SK-N-SH treated with all-trans-retinoic acid at 6 μM for 48 hours (cell line): ENCODE data around the gene AGPAT1.

ENCODE experiments used
- ATAC-seq: fragments of 200-7000 bp; cut with Tn5 transposase; 3 replicates; pipeline ENCODE4 v1.9.1; 2020; ENCODE audit warnings: mild to moderate bottlenecking, moderate library complexity
- ARNTL ChIP-seq: fragments of 450-650 bp; formaldehyde crosslinking; IDR thresholded peaks from 2 replicates; pipeline ENCODE4 v1.5.0; 2020; ENCODE audit warnings: low read depth, mild to moderate bottlenecking, moderate library complexity, borderline replicate concordance
- ESRRG ChIP-seq: fragments of 250-450 bp; sonication (Bioruptor Pico); IDR thresholded peaks from 2 replicates; pipeline ENCODE4 v1.6.1; 2021; ENCODE audit warnings: mild to moderate bottlenecking
- GLIS3 ChIP-seq: fragments of 250-450 bp; sonication (Bioruptor Pico); IDR thresholded peaks from 2 replicates; pipeline ENCODE4 v1.5.0; 2020; ENCODE audit warnings: mild to moderate bottlenecking, moderate library complexity
- ISL1 ChIP-seq: fragments of 250-450 bp; sonication (Bioruptor Pico); IDR thresholded peaks from 2 replicates; pipeline ENCODE4 v2.1.2; 2022; ENCODE audit warnings: mild to moderate bottlenecking, moderate library complexity
- OSR1 ChIP-seq: fragments of 250-450 bp; sonication (Bioruptor Pico); IDR thresholded peaks from 2 replicates; pipeline ENCODE4 v1.8.0; 2022; ENCODE audit warnings: moderate library complexity, mild to moderate bottlenecking, inconsistent platforms
- SNAI2 ChIP-seq: fragments of 250-450 bp; sonication (Bioruptor Pico); IDR thresholded peaks from 2 replicates; pipeline ENCODE4 v1.5.0; 2020; ENCODE audit warnings: mild to moderate bottlenecking, moderate library complexity
- TCF4 ChIP-seq: fragments of 250-450 bp; sonication (Bioruptor Pico); IDR thresholded peaks from 2 replicates; pipeline ENCODE4 v1.8.0; 2021; ENCODE audit warnings: mild to moderate bottlenecking, moderate library complexity, borderline replicate concordance
- TOX ChIP-seq: fragments of 250-450 bp; sonication (Bioruptor Pico); IDR thresholded peaks from 2 replicates; pipeline ENCODE4 v1.8.0; 2021; ENCODE audit warnings: mild to moderate bottlenecking, moderate library complexity, borderline replicate concordance
- ZC3H10 ChIP-seq: fragments of 250-450 bp; sonication (Bioruptor Pico); IDR thresholded peaks from 2 replicates; pipeline ENCODE4 v1.5.1; 2021; ENCODE audit warnings: mild to moderate bottlenecking, moderate library complexity
- ZFP3 ChIP-seq: fragments of 250-450 bp; sonication (Bioruptor Pico); IDR thresholded peaks from 2 replicates; pipeline ENCODE4 v1.5.0; 2020; ENCODE audit warnings: mild to moderate bottlenecking, moderate library complexity
- ZFP30 ChIP-seq: fragments of 450-650 bp; formaldehyde crosslinking; IDR thresholded peaks from 2 replicates; pipeline ENCODE4 v1.5.0; 2022; ENCODE audit warnings: mild to moderate bottlenecking, moderate library complexity
- ZNF565 ChIP-seq: fragments of 450-650 bp; formaldehyde crosslinking; conservative IDR thresholded peaks from 2 replicates; pipeline ENCODE4 v1.5.0; 2020; ENCODE audit warnings: low read depth, mild to moderate bottlenecking, moderate library complexity
- ZNF8 ChIP-seq: fragments of 450-650 bp; formaldehyde crosslinking; IDR thresholded peaks from 2 replicates; pipeline ENCODE4 v1.5.0; 2020; ENCODE audit warnings: mild to moderate bottlenecking, moderate library complexity
- TF ChIP-seq, protein P1 (sequence below): fragments of 250-450 bp; sonication (Bioruptor Pico); IDR thresholded peaks from 2 replicates; pipeline ENCODE4 v1.8.0; 2021; ENCODE audit warnings: low read depth, mild to moderate bottlenecking, moderate library complexity, borderline replicate concordance
- TF ChIP-seq, protein P2 (sequence below): fragments of 250-450 bp; sonication (Bioruptor Pico); IDR thresholded peaks from 2 replicates; pipeline ENCODE4 v1.5.1; 2020; ENCODE audit warnings: low read depth, mild to moderate bottlenecking, moderate library complexity
- TF ChIP-seq, protein P3 (sequence below): fragments of 250-450 bp; sonication (Bioruptor Pico); IDR thresholded peaks from 2 replicates; pipeline ENCODE4 v1.5.0; 2020; ENCODE audit warnings: mild to moderate bottlenecking, moderate library complexity
- TF ChIP-seq, protein P4 (sequence below): fragments of 250-450 bp; sonication (Bioruptor Pico); IDR thresholded peaks from 2 replicates; pipeline ENCODE4 v1.5.1; 2021; ENCODE audit warnings: mild to moderate bottlenecking, moderate library complexity
- TF ChIP-seq, protein P5 (sequence below): fragments of 250-450 bp; sonication (Bioruptor Pico); IDR thresholded peaks from 2 replicates; pipeline ENCODE4 v1.8.0; 2020; ENCODE audit warnings: mild to moderate bottlenecking, moderate library complexity, borderline replicate concordance

Gene AGPAT1

DNA sequence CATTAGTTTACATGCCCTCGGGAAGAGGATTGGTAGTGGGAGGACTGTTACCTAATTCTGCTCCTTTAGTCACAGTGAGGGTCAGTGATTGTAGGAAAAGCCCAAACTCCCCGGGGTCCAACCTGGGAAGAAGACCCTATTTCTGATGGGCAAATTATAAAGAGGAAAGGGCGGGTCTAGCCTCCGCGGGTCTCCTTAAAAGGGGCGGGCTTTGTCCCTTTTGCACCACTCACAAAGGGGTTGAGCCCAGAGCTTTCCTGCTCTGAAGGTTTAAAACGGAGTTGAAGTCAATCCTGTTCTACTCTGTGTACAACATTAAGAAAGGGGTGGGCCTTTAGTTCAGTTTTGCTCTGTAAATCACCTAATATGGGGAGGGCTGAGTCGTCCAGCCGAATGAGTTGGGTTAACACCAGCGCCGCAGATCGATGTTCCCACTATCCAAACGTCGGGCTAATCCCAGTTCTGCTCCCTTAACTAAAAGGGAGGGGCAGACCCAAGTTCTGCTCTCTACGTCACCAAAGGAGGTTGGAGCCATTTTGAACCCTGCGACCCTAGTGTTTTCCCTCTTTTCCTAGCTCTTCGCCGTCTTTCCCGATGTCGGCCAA is 1.4 kb upstream of the AGPAT1 start:
- peak; percentile 46 for ATAC-seq
- TF ChIP-seq, protein P1, sequence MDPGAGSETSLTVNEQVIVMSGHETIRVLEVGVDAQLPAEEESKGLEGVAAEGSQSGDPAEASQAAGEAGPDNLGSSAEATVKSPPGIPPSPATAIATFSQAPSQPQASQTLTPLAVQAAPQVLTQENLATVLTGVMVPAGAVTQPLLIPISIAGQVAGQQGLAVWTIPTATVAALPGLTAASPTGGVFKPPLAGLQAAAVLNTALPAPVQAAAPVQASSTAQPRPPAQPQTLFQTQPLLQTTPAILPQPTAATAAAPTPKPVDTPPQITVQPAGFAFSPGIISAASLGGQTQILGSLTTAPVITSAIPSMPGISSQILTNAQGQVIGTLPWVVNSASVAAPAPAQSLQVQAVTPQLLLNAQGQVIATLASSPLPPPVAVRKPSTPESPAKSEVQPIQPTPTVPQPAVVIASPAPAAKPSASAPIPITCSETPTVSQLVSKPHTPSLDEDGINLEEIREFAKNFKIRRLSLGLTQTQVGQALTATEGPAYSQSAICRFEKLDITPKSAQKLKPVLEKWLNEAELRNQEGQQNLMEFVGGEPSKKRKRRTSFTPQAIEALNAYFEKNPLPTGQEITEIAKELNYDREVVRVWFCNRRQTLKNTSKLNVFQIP (CRISPR knock-in tag): no peak
- TF ChIP-seq SNAI2 (CRISPR knock-in tag) (no peak), ARNTL (no peak), TCF4 (CRISPR knock-in tag) (no peak), ZFP3 (CRISPR knock-in tag) (no peak), ZNF565 (no peak), ZC3H10 (CRISPR knock-in tag) (no peak)
- TF ChIP-seq, protein P2, sequence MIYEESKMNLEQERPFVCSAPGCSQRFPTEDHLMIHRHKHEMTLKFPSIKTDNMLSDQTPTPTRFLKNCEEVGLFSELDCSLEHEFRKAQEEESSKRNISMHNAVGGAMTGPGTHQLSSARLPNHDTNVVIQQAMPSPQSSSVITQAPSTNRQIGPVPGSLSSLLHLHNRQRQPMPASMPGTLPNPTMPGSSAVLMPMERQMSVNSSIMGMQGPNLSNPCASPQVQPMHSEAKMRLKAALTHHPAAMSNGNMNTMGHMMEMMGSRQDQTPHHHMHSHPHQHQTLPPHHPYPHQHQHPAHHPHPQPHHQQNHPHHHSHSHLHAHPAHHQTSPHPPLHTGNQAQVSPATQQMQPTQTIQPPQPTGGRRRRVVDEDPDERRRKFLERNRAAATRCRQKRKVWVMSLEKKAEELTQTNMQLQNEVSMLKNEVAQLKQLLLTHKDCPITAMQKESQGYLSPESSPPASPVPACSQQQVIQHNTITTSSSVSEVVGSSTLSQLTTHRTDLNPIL (CRISPR knock-in tag): no peak
- TF ChIP-seq, protein P3, sequence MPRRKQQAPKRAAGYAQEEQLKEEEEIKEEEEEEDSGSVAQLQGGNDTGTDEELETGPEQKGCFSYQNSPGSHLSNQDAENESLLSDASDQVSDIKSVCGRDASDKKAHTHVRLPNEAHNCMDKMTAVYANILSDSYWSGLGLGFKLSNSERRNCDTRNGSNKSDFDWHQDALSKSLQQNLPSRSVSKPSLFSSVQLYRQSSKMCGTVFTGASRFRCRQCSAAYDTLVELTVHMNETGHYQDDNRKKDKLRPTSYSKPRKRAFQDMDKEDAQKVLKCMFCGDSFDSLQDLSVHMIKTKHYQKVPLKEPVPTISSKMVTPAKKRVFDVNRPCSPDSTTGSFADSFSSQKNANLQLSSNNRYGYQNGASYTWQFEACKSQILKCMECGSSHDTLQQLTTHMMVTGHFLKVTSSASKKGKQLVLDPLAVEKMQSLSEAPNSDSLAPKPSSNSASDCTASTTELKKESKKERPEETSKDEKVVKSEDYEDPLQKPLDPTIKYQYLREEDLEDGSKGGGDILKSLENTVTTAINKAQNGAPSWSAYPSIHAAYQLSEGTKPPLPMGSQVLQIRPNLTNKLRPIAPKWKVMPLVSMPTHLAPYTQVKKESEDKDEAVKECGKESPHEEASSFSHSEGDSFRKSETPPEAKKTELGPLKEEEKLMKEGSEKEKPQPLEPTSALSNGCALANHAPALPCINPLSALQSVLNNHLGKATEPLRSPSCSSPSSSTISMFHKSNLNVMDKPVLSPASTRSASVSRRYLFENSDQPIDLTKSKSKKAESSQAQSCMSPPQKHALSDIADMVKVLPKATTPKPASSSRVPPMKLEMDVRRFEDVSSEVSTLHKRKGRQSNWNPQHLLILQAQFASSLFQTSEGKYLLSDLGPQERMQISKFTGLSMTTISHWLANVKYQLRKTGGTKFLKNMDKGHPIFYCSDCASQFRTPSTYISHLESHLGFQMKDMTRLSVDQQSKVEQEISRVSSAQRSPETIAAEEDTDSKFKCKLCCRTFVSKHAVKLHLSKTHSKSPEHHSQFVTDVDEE (CRISPR knock-in tag): no peak

DNA sequence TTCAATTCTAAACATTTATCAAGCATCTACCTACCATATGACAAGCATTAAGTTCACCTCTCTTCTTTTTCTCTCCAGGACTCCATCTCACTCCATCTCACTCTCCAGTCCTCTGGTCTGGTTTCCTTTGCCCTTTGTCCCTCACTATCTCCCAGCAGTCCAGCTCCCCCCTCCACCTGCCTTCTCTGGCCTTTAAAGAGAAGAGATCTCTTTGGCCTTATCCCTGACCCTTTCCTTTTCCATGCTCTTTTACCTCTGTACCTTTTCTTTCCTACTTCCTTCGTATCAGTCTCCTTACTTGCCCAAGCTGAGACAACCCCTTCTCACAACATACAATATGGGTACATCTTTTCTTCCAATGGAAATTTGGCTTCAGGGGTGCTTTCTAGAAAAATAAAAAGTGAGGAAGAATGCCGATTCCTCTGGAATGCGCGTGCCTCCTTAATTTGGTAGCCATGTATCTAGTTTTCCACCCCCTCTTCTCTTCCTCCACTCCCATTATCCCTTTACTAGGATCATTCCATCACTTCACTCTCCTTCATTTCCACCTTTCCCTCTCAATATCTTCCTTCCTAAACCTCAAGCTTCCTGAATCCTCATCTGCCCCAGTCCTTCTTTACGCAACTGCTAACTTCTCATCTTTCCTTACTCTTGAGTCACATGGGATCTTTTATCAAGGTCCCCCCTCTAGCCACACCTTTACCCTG is 745 bp upstream of the AGPAT1 start:
- ATAC-seq: no peak; the same call in 2 of the 3 replicates
- TF ChIP-seq SNAI2 (CRISPR knock-in tag) (no peak), ISL1 (CRISPR knock-in tag) (no peak), ZC3H10 (CRISPR knock-in tag) (no peak), ZFP30 (CRISPR knock-in tag) (no peak), TCF4 (CRISPR knock-in tag) (no peak), TOX (CRISPR knock-in tag) (no peak), ESRRG (CRISPR knock-in tag) (no peak), GLIS3 (no peak), ARNTL (no peak), OSR1 (CRISPR knock-in tag) (no peak), ZNF8 (CRISPR knock-in tag) (no peak)
- TF ChIP-seq, protein P3 (CRISPR knock-in tag): no peak
- TF ChIP-seq, protein P2 (CRISPR knock-in tag): no peak
- TF ChIP-seq, protein P4, sequence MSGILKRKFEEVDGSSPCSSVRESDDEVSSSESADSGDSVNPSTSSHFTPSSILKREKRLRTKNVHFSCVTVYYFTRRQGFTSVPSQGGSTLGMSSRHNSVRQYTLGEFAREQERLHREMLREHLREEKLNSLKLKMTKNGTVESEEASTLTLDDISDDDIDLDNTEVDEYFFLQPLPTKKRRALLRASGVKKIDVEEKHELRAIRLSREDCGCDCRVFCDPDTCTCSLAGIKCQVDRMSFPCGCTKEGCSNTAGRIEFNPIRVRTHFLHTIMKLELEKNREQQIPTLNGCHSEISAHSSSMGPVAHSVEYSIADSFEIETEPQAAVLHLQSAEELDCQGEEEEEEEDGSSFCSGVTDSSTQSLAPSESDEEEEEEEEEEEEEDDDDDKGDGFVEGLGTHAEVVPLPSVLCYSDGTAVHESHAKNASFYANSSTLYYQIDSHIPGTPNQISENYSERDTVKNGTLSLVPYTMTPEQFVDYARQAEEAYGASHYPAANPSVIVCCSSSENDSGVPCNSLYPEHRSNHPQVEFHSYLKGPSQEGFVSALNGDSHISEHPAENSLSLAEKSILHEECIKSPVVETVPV (CRISPR knock-in tag): no peak
- TF ChIP-seq, protein P5, sequence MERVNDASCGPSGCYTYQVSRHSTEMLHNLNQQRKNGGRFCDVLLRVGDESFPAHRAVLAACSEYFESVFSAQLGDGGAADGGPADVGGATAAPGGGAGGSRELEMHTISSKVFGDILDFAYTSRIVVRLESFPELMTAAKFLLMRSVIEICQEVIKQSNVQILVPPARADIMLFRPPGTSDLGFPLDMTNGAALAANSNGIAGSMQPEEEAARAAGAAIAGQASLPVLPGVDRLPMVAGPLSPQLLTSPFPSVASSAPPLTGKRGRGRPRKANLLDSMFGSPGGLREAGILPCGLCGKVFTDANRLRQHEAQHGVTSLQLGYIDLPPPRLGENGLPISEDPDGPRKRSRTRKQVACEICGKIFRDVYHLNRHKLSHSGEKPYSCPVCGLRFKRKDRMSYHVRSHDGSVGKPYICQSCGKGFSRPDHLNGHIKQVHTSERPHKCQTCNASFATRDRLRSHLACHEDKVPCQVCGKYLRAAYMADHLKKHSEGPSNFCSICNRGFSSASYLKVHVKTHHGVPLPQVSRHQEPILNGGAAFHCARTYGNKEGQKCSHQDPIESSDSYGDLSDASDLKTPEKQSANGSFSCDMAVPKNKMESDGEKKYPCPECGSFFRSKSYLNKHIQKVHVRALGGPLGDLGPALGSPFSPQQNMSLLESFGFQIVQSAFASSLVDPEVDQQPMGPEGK (CRISPR knock-in tag): no peak
- TF ChIP-seq, protein P1 (CRISPR knock-in tag): no peak
- TF ChIP-seq, all 23 proteins: peak for 0
